ENCODE data around the gene LRRC23.
"Not testable (repeated sequence)": the region's sequence is repeated elsewhere in the genome, so short reads cannot be mapped to it uniquely, and the experiment has no call there.

Gene LRRC23

DNA sequence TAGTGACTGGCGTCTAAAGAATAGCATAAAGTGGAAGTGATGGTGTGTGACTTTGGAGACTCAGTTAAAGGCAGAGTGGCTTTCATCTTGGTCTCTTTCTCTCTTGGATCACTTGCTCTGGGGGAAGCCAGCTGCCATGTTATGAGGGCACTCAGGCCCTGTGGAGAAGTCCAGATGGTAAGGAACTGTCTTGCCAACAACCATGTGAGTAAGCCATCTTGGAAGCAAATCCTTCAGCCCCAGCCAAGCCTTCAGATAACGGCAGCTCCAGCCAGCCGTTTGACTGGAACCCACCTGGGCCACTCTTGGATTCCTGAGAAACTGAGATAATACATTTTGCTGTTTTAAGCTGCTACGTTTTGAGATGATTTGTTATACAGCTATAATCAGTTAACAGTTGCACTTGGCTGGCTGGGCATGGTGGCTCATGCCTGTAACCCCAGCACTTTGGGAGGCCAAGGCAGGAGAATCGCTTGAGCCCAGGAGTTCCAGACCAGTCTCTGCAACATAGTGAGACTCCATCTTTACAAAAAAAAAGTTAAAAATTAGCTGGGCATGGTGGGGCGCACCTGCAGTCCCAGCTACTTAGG, 7.7 kb upstream of the LRRC23 start:
- H3K9me3 ChIP-seq (ENCODE audit: control insufficient read depth, low read length) = no peaks in the 10 kb centered on the region
- no peak overlapping the region for H3K9ac ChIP-seq (ENCODE audit: low read length)
- no peak overlapping the region for H3K4me3 ChIP-seq (ENCODE audit: low read length)
- no peaks in the 10 kb centered on the region for H3K36me3 ChIP-seq (ENCODE audit: control insufficient read depth, insufficient read depth, low read length)
- no peaks in the 10 kb centered on the region for H3K27me3 ChIP-seq (ENCODE audit: control insufficient read depth, insufficient read depth, low read length)
- H3K4me1 ChIP-seq (ENCODE audit: control insufficient read depth, insufficient read depth, low read length) = peaks cover 10% of the 10 kb centered on the region

DNA sequence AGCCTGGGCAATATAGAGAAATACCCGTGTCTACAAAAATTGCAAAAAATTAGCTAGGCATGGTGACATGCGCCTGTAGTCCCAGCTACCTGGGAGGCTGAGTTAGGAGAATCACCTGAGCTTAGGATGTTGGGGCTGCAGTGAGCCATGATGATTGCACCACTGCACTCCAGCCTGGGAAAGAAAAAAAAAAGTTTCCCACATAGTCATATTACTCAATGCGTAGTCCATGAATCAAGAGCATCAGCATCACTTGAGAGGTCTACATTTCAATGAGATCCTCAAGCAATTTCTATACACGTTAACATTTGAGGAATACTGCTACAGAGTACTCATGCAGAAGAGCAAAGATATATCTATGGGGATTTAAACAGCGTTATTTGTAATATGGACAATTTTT, 5.2 kb upstream of the LRRC23 start:
- no peaks in the 10 kb centered on the region for H3K9me3 ChIP-seq (ENCODE audit: control insufficient read depth, low read length)
- peaks cover 13% of the 10 kb centered on the region for H3K4me1 ChIP-seq (ENCODE audit: control insufficient read depth, insufficient read depth, low read length)
- no peaks in the 10 kb centered on the region for H3K36me3 ChIP-seq (ENCODE audit: control insufficient read depth, insufficient read depth, low read length)
- H3K27me3 ChIP-seq (ENCODE audit: control insufficient read depth, insufficient read depth, low read length) = no peaks in the 10 kb centered on the region
- H3K9ac ChIP-seq (ENCODE audit: low read length) = no peak overlapping the region
- no peak overlapping the region for H3K4me3 ChIP-seq (ENCODE audit: low read length)

DNA sequence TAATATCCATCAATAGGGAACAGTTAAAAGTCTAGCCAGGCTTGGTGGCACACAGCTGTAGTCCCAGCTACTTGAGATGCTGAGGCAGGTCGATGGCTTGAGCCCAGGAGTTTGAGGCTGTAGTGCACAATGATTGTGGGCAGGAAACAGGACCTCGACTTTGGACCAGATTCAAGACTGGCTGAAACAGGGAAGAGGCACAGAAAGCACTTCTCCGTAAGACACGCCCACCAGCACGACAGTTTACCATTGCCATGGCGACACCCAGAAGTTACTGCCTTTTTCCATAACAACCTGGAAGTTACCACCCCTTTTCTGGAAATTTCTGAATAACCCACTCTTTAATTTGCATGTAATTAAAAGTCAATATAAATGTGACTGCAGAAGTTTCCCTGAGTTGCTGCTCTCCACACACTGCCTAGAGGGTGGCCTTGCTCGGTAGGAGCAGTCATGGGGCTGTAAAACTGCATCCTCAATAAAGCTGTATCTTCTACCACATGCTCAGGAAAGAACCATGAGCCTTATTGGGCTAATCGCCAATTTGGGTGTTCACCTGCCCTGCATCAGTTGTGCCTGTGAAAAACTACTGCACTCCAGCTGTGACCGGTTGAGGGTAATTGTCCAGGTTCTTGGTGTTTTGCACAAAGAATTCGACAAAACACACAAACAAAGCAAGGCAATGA, 4.6 kb upstream of the LRRC23 start:
- Histone ChIP-seq H3K36me3 (ENCODE audit: control insufficient read depth, insufficient read depth, low read length) (no peaks in the 10 kb centered on the region), H3K4me3 (ENCODE audit: low read length) (no peak overlapping the region), H3K9ac (ENCODE audit: low read length) (no peak overlapping the region), H3K9me3 (ENCODE audit: control insufficient read depth, low read length) (no peaks in the 10 kb centered on the region), H3K4me1 (ENCODE audit: control insufficient read depth, insufficient read depth, low read length) (peaks cover 15% of the 10 kb centered on the region), H3K27me3 (ENCODE audit: control insufficient read depth, insufficient read depth, low read length) (no peaks in the 10 kb centered on the region)

DNA sequence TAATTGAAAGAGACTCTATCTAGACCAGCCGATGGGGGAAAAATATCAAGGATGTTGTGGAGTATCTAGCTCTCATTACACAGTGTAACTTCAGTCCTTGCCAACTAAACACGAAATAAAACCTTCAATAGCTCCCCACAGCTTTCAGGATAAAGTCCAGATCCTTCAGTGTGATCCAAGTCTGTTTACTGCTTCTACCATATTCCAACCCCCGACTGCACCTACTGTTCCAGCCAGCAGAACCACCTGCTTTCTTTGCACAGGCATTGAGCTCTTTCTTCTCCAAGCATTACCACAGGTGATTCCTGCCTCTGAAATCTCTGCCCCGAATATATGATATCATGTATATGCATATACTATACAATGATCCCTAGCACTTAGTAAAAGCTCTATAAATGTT, 2.2 kb upstream of the LRRC23 start:
- Histone ChIP-seq H3K4me1 (ENCODE audit: control insufficient read depth, insufficient read depth, low read length) (peaks cover 21% of the 10 kb centered on the region), H3K27me3 (ENCODE audit: control insufficient read depth, insufficient read depth, low read length) (no peaks in the 10 kb centered on the region), H3K4me3 (ENCODE audit: low read length) (no peak overlapping the region), H3K9ac (ENCODE audit: low read length) (no peak overlapping the region), H3K36me3 (ENCODE audit: control insufficient read depth, insufficient read depth, low read length) (no peaks in the 10 kb centered on the region), H3K9me3 (ENCODE audit: control insufficient read depth, low read length) (no peaks in the 10 kb centered on the region)

DNA sequence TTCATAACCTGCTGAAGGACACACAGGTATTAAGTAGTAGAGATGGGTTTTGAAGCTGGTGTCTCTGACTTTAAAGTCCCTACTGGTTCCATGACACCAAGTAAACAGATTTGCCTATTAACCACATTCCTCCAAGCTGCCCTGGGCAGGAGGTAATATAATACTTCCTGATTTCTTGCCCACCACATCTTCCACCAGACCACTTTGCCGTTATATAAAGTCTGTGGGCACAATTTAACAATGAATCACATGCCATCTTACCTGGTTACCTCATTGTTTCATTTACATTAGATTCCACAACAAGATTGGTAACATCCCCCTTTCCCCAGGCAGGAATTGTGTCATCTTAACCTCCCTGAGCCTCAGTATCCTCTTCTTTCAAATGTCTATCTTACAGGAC, 900 bp upstream of the LRRC23 start:
- no peak overlapping the region for H3K4me3 ChIP-seq (ENCODE audit: low read length)
- H3K9ac ChIP-seq (ENCODE audit: low read length) = no peak overlapping the region
- H3K27me3 ChIP-seq (ENCODE audit: control insufficient read depth, insufficient read depth, low read length) = no peaks in the 10 kb centered on the region
- H3K4me1 ChIP-seq (ENCODE audit: control insufficient read depth, insufficient read depth, low read length) = peaks cover 21% of the 10 kb centered on the region
- H3K36me3 ChIP-seq (ENCODE audit: control insufficient read depth, insufficient read depth, low read length) = no peaks in the 10 kb centered on the region
- H3K9me3 ChIP-seq (ENCODE audit: control insufficient read depth, low read length) = no peaks in the 10 kb centered on the region

DNA sequence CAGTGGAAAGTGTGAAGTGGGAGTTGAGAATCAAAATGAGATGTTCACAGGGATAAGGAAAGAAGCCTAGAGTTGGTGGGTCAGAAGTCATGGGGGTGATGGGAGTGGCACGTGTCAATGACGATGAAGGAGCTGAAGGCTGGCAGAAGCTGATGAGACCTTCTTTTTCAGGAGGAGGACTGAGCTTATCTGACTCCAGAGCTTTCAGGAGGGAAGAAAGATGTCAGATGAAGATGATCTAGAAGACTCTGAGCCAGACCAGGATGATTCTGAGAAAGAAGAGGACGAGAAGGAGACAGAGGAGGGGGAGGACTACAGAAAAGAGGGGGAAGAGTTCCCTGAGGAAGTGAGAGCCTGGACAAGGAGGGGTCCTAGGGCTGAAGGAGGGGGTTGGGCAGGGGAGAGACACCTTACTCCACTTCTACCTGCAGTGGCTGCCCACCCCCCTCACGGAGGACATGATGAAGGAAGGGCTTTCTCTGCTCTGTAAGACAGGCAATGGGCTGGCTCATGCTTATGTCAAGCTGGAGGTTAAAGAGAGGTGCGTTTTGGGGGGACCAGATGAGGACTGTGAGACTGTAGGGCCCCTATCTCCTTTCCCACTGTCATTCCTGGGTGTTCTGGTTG, 905 bp downstream of the LRRC23 start:
- H3K4me1 ChIP-seq (ENCODE audit: control insufficient read depth, insufficient read depth, low read length) = peaks cover 11% of the 10 kb centered on the region
- H3K27me3 ChIP-seq (ENCODE audit: control insufficient read depth, insufficient read depth, low read length) = no peaks in the 10 kb centered on the region
- no peaks in the 10 kb centered on the region for H3K9me3 ChIP-seq (ENCODE audit: control insufficient read depth, low read length)
- H3K4me3 ChIP-seq (ENCODE audit: low read length) = peak overlapping the region; percentile 63
- H3K36me3 ChIP-seq (ENCODE audit: control insufficient read depth, insufficient read depth, low read length) = no peaks in the 10 kb centered on the region
- H3K9ac ChIP-seq (ENCODE audit: low read length) = peak overlapping the region; percentile 71

GRCh38 chr12:6908141-6908540, 3.5 kb downstream of the LRRC23 start:
- not testable (repeated sequence) for H3K4me3 ChIP-seq (ENCODE audit: low read length); H3K27me3 ChIP-seq (ENCODE audit: control insufficient read depth, insufficient read depth, low read length); H3K9ac ChIP-seq (ENCODE audit: low read length); H3K36me3 ChIP-seq (ENCODE audit: control insufficient read depth, insufficient read depth, low read length); H3K9me3 ChIP-seq (ENCODE audit: control insufficient read depth, low read length)
- peaks cover 11% of the 10 kb centered on the region for H3K4me1 ChIP-seq (ENCODE audit: control insufficient read depth, insufficient read depth, low read length)

DNA sequence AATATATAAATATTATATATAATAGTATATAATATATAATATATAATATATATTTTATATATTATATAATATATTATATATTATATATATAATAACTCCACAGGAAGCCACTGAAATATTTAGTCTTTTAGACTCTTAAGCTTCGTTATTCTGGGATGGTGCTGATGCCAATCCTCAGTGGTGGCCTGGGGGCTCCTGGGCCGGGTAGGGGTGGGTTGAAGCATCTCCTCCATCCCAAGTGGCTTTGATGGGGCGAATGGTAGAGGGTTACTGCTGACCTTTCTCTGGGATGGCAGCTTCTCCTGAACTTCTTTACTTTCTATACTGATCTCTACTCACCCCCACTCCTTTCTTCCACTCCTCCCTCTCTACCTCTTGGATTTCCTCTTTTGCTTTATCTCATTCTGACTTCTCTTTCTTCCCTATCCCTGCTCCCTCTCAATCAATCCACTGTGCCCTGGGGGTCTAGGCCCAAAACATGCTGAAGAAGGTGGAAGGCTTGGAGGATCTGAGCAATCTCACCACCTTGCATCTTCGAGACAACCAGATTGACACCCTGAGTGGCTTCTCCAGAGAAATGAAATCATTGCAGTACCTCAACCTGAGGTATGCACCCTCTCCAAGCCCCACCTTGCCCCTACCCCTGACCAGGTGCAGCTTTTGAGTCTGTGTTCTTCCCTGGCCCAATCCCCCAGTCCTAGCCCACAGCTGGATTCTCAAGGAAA, 5.0 kb downstream of the LRRC23 start:
- no peaks in the 10 kb centered on the region for H3K36me3 ChIP-seq (ENCODE audit: control insufficient read depth, insufficient read depth, low read length)
- H3K4me1 ChIP-seq (ENCODE audit: control insufficient read depth, insufficient read depth, low read length) = peaks cover 13% of the 10 kb centered on the region
- no peak overlapping the region for H3K4me3 ChIP-seq (ENCODE audit: low read length)

DNA sequence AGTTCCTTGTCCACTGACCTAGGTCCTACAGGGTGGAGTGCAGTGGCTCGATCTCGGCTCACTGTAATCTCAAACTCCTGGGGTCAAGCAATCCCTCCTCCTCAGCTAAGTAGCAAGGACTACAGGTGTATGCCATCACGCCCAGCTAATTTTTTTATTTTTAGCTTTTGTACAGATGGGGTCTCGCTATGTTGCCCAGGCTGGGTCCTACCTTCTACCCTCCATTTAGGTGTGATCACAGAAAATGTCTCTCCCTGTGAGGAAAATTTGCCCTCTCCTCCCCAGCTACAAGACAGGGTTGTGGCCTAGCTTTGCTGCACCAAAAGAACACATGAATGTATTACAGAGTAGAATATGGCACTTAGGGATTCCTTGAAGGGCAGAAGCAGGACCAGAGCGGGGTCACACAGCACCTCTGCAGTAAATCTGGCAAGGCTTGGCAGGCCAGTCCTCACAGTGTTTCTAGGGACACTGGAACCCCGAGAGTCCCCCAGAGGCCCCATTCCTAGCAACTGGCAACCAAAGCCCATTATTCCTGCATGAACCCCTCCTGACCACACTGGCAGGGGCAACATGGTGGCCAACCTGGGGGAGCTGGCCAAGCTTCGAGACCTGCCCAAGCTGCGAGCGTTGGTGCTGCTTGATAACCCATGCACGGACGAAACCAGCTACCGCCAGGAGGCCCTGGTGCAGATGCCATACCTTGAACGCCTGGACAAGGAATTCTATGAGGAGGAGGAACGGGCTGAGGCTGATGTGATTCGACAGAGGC, 7.7 kb downstream of the LRRC23 start:
- no peak overlapping the region for H3K9ac ChIP-seq (ENCODE audit: low read length)
- no peak overlapping the region for H3K4me3 ChIP-seq (ENCODE audit: low read length)
- no peaks in the 10 kb centered on the region for H3K36me3 ChIP-seq (ENCODE audit: control insufficient read depth, insufficient read depth, low read length)
- H3K27me3 ChIP-seq (ENCODE audit: control insufficient read depth, insufficient read depth, low read length) = peaks cover 19% of the 10 kb centered on the region
- peaks cover 13% of the 10 kb centered on the region for H3K4me1 ChIP-seq (ENCODE audit: control insufficient read depth, insufficient read depth, low read length)
- no peaks in the 10 kb centered on the region for H3K9me3 ChIP-seq (ENCODE audit: control insufficient read depth, low read length)

More for the DNA sequence above, 5.0 kb downstream of the LRRC23 start:
- no peak overlapping the region for H3K9ac ChIP-seq (ENCODE audit: low read length)
- no peaks in the 10 kb centered on the region for H3K9me3 ChIP-seq (ENCODE audit: control insufficient read depth, low read length)
- H3K27me3 ChIP-seq (ENCODE audit: control insufficient read depth, insufficient read depth, low read length) = peaks cover 14% of the 10 kb centered on the region

DNA sequence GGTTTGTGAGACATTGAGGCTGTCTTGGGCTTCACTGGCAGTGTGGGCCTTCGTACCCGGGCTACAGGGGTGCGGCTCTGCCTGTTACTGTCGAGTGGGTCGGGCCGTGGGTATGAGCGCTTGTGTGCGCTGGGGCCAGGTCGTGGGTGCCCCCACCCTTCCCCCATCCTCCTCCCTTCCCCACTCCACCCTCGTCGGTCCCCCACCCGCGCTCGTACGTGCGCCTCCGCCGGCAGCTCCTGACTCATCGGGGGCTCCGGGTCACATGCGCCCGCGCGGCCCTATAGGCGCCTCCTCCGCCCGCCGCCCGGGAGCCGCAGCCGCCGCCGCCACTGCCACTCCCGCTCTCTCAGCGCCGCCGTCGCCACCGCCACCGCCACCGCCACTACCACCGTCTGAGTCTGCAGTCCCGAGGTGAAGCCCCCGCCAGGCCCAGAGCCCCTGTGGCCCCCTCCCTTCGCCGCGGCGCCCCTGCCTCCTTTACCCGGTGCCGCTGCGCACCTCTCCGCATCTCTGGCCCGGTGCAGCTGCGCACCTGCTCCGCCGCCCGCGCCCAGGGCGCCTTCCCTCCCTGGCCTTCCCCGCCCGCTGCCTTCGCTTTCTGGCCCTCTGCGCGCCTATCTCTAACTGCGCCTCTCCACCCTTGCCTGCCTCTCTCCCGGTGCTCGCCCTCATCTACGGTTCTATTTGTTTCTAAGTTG, 9.8 kb downstream of the LRRC23 start, which contains the start of gene ENO2:
Gene ENO2 (plus strand): TSS at position 335 of the 701 bp plus-strand sequence. CDS start 1,253 bp downstream, outside the sequence.
- Histone ChIP-seq H3K4me1 (ENCODE audit: control insufficient read depth, insufficient read depth, low read length) (peaks cover 13% of the 10 kb centered on the region), H3K9ac (ENCODE audit: low read length) (peak within 1 kb of the TSS; percentile 50), H3K4me3 (ENCODE audit: low read length) (no peak within 1 kb of the TSS), H3K9me3 (ENCODE audit: control insufficient read depth, low read length) (no peaks in the 10 kb centered on the region), H3K36me3 (ENCODE audit: control insufficient read depth, insufficient read depth, low read length) (no peaks in the 10 kb centered on the region), H3K27me3 (ENCODE audit: control insufficient read depth, insufficient read depth, low read length) (peaks cover 19% of the 10 kb centered on the region)
